GM12878 (cell line): Measurements from ENCODE around the gene MKNK1.

Experiments used
- ATF2 ChIP-seq: IDR thresholded peaks from 2 replicates; pipeline ENCODE4 v1.6.1; 2012; ENCODE audit warnings: low read length, inconsistent platforms
- BRCA1 ChIP-seq: IDR thresholded peaks from 2 replicates; pipeline ENCODE4 v1.6.1; 2011; ENCODE audit warnings: low read depth, low read length, improper control_type of control experiment
- EP300 ChIP-seq, 2 experiments: fragments of 150-350 bp in 1 of 2; IDR thresholded peaks; 2 replicates each; pipeline ENCODE4 v1.6.1; 2011 to 2012; ENCODE audit warnings: low read depth in 2 of 2, low read length in 2 of 2, borderline replicate concordance in 1 of 2, improper control_type of control experiment in 1 of 2, inconsistent platforms in 1 of 2; ENCODE audit not compliant: control insufficient read depth in 1 of 2
- EZH2 ChIP-seq: IDR thresholded peaks from 2 replicates; pipeline ENCODE4 v1.6.1; 2012; ENCODE audit warnings: low read depth, mild to moderate bottlenecking, control low read depth, inconsistent platforms, low read length, borderline replicate concordance; ENCODE audit not compliant: control insufficient read depth
- LARP7 ChIP-seq: fragments of 450-650 bp; IDR thresholded peaks from 2 replicates; pipeline ENCODE4 v1.6.1; 2017; ENCODE audit warnings: mild to moderate bottlenecking
- PML ChIP-seq: IDR thresholded peaks from 2 replicates; pipeline ENCODE4 v1.6.1; 2012; ENCODE audit warnings: low read length, inconsistent platforms
- POLR2A ChIP-seq: IDR thresholded peaks from 2 replicates; pipeline ENCODE4 v1.6.1; 2011; ENCODE audit warnings: low read depth, mild to moderate bottlenecking, low read length
- POLR2AphosphoS5 ChIP-seq: IDR thresholded peaks from 2 replicates; pipeline ENCODE4 v1.6.1; 2011; ENCODE audit warnings: mild to moderate bottlenecking, low read length, inconsistent platforms
- REST ChIP-seq: IDR thresholded peaks from 2 replicates; pipeline ENCODE4 v1.6.1; 2012; ENCODE audit warnings: mild to moderate bottlenecking, low read depth, low read length
- ZBED1 ChIP-seq: IDR thresholded peaks from 2 replicates; pipeline ENCODE4 v1.6.1; 2016; ENCODE audit warnings: borderline replicate concordance
- ZZZ3 ChIP-seq: IDR thresholded peaks from 2 replicates; pipeline ENCODE4 v1.6.1; 2011; ENCODE audit warnings: low read depth; ENCODE audit not compliant: control insufficient read depth, insufficient read length
- TF ChIP-seq, protein P1 (sequence below), 3 experiments: IDR thresholded peaks in 2 of 3; conservative IDR thresholded peaks in 1 of 3; 2 replicates each; pipeline ENCODE4 v1.5.1; 2011; ENCODE audit warnings: low read depth in 3 of 3, low read length in 3 of 3, mild to moderate bottlenecking in 3 of 3, control low read depth in 2 of 3, moderate library complexity in 2 of 3, inconsistent platforms in 1 of 3, mixed read lengths in 1 of 3; ENCODE audit not compliant: control insufficient read depth in 2 of 3, insufficient read depth in 1 of 3; ENCODE audit errors: extremely low read depth in 1 of 3
- TF ChIP-seq, protein P2 (sequence below): IDR thresholded peaks from 2 replicates; pipeline ENCODE4 v1.6.1; 2012; ENCODE audit warnings: low read depth, low read length, improper control_type of control experiment

DNA sequence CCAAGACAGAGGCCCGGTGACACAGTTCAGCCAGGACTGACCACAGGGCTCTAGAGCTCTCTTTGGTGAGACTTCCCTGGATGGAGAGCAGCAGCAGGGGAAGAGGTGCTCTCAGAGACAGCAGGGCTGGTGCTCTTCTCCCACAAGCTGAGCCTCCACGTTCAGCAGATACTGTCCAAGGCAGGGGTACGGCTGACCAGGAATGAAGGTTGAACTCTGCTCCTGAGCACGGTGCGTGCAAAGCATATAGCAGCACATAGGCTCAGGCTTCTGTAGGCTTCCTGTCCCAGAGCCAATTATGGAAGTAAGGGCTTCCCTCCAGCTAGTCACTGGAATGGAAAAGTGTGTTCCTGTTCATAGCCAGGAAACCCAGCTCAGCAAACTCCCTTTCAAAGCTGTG, 90.5 kb downstream of the MKNK1 start:
- TF ChIP-seq, protein P1, sequence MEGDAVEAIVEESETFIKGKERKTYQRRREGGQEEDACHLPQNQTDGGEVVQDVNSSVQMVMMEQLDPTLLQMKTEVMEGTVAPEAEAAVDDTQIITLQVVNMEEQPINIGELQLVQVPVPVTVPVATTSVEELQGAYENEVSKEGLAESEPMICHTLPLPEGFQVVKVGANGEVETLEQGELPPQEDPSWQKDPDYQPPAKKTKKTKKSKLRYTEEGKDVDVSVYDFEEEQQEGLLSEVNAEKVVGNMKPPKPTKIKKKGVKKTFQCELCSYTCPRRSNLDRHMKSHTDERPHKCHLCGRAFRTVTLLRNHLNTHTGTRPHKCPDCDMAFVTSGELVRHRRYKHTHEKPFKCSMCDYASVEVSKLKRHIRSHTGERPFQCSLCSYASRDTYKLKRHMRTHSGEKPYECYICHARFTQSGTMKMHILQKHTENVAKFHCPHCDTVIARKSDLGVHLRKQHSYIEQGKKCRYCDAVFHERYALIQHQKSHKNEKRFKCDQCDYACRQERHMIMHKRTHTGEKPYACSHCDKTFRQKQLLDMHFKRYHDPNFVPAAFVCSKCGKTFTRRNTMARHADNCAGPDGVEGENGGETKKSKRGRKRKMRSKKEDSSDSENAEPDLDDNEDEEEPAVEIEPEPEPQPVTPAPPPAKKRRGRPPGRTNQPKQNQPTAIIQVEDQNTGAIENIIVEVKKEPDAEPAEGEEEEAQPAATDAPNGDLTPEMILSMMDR (IDR thresholded peaks at IDR 0.05 in 2 of 3, conservative IDR thresholded peaks at IDR 0.05 in 1 of 3; ENCODE audit: control insufficient read depth in 2 of 3, extremely low read depth in 1 of 3, insufficient read depth in 1 of 3, low read depth in 3 of 3, low read length in 3 of 3), result no peak
- TF ChIP-seq ATF2 (no peak), POLR2A (no peak), PML (no peak), EZH2 (no peak), REST (no peak), ZBED1 (no peak), BRCA1 (no peak), POLR2AphosphoS5 (no peak), EP300 (IDR thresholded peaks at IDR 0.05; ENCODE audit: borderline replicate concordance in 1 of 2, control insufficient read depth in 1 of 2, low read depth in 2 of 2, low read length in 2 of 2) (no peak), LARP7 (no peak), ZZZ3 (no peak)
- TF ChIP-seq, protein P2, sequence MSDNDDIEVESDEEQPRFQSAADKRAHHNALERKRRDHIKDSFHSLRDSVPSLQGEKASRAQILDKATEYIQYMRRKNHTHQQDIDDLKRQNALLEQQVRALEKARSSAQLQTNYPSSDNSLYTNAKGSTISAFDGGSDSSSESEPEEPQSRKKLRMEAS, result no peak
